Nephron progenitor cell (in vitro differentiated cells): Measurements from ENCODE around the gene GTPBP3.

Source experiments
- DNase-seq: peaks from one replicate; pipeline ENCODE4 v3.0.0; 2021
- H3K27ac Mint-ChIP-seq: 2 replicates; pipeline ENCODE4 v1.8.0; 2021; ENCODE audit warnings: mild to moderate bottlenecking, moderate library complexity, mixed read lengths
- H3K27me3 Mint-ChIP-seq: 2 replicates; pipeline ENCODE4 v1.8.0; 2021; ENCODE audit warnings: mild to moderate bottlenecking, low read depth, mixed read lengths; ENCODE audit not compliant: poor library complexity
- H3K36me3 Mint-ChIP-seq: 2 replicates; pipeline ENCODE4 v1.8.0; 2021; ENCODE audit warnings: low read depth, mixed read lengths
- H3K4me1 Mint-ChIP-seq: 2 replicates; pipeline ENCODE4 v1.8.0; 2021; ENCODE audit warnings: mixed read lengths
- H3K4me3 Mint-ChIP-seq: 2 replicates; pipeline ENCODE4 v1.8.0; 2021; ENCODE audit warnings: mild to moderate bottlenecking, moderate library complexity, mixed read lengths
- H3K9me3 Mint-ChIP-seq: 2 replicates; pipeline ENCODE4 v1.8.0; 2021; ENCODE audit warnings: mild to moderate bottlenecking, moderate library complexity, mixed read lengths
- CTCF ChIP-seq: fragments of 200-600 bp; sonication (generic); IDR thresholded peaks from 2 replicates; pipeline ENCODE4 v1.5.0; 2021; ENCODE audit warnings: antibody characterized with exemption

Gene GTPBP3

GRCh38 chr19:17333611-17334413, 3.5 kb upstream of the GTPBP3 start:
- Mint-ChIP-seq H3K27me3 (peaks cover 24% of the 10 kb centered on the region), H3K27ac (no peak overlapping the region), H3K4me3 (peak overlapping the region; percentile 96), H3K9me3 (no peaks in the 10 kb centered on the region), H3K4me1 (peaks cover 49% of the 10 kb centered on the region), H3K36me3 (peaks cover 31% of the 10 kb centered on the region)
- no peak for TF ChIP-seq CTCF
- no peak for DNase-seq

GRCh38 chr19:17334414-17335409, 2.6 kb upstream of the GTPBP3 start, which contains the start of gene ANO8:
TSS of gene ANO8 (minus strand) at chr19:17334855. CDS start at chr19:17334670, 185 bp downstream.
- H3K36me3 Mint-ChIP-seq: peaks cover 31% of the 10 kb centered on the region
- peak within 1 kb of the TSS; percentile 96 for H3K4me3 Mint-ChIP-seq
- no peak for TF ChIP-seq CTCF
- H3K9me3 Mint-ChIP-seq: no peaks in the 10 kb centered on the region
- peaks cover 19% of the 10 kb centered on the region for H3K27me3 Mint-ChIP-seq
- H3K27ac Mint-ChIP-seq: no peak within 1 kb of the TSS
- DNase-seq: peak; percentile 97
- H3K4me1 Mint-ChIP-seq: peaks cover 56% of the 10 kb centered on the region

GRCh38 chr19:17335575-17335974, 1.8 kb upstream of the GTPBP3 start:
- no peak for DNase-seq
- H3K27ac Mint-ChIP-seq: no peak overlapping the region
- peaks cover 23% of the 10 kb centered on the region for H3K36me3 Mint-ChIP-seq
- H3K4me3 Mint-ChIP-seq: peak overlapping the region; percentile 96
- peaks cover 12% of the 10 kb centered on the region for H3K27me3 Mint-ChIP-seq
- H3K9me3 Mint-ChIP-seq: no peaks in the 10 kb centered on the region
- no peak for TF ChIP-seq CTCF
- peaks cover 56% of the 10 kb centered on the region for H3K4me1 Mint-ChIP-seq

GRCh38 chr19:17337675-17338432, 501 bp downstream of the GTPBP3 start:
- Mint-ChIP-seq H3K27me3 (peaks cover 7% of the 10 kb centered on the region), H3K4me3 (peak overlapping the region; percentile 96), H3K9me3 (no peaks in the 10 kb centered on the region), H3K4me1 (peaks cover 56% of the 10 kb centered on the region), H3K36me3 (peaks cover 9% of the 10 kb centered on the region), H3K27ac (no peak overlapping the region)
- no peak for TF ChIP-seq CTCF
- peak; percentile 53 for DNase-seq

GRCh38 chr19:17338433-17339078, 1.2 kb downstream of the GTPBP3 start:
- no peak overlapping the region for H3K27ac Mint-ChIP-seq
- peaks cover 6% of the 10 kb centered on the region for H3K36me3 Mint-ChIP-seq
- peaks cover 53% of the 10 kb centered on the region for H3K4me1 Mint-ChIP-seq

More at GRCh38 chr19:17338433-17339078, 1.2 kb downstream of the GTPBP3 start:
- Mint-ChIP-seq H3K9me3 (no peaks in the 10 kb centered on the region), H3K4me3 (peak overlapping the region; percentile 96), H3K27me3 (peaks cover 3% of the 10 kb centered on the region)
- no peak for DNase-seq
- no peak for TF ChIP-seq CTCF
